Heart left ventricle (tissue), 16 donors: ENCODE data around the gene CHCHD6. TPM values are rescaled to one million over a fixed set of nuclear protein-coding genes. Genes with fewer than 3 reads are reported as not detected.

Source experiments
- ATAC-seq, 4 donors: fragments of 200-7000 bp; cut with Tn5 transposase; one replicate each; pipeline ENCODE4 v1.9.1; 2020 to 2022; ENCODE audit warnings: moderate library complexity in 4 of 4, mild to moderate bottlenecking in 3 of 4, moderate number of reproducible peaks in 1 of 4
- DNase-seq, 5 donors: peaks; one replicate each; pipeline ENCODE4 v3.0.0-alpha.2; 2020
- H3K27ac ChIP-seq, 12 donors: fragments of 200-600 bp; sonication (generic) in 4 of 12; one replicate each; pipeline versions ENCODE4 v1.5.0 to v1.8.0; 2016 to 2022; ENCODE audit warnings: mild to moderate bottlenecking in 2 of 12
- H3K27me3 ChIP-seq, 9 donors: fragments of 200-600 bp; sonication (generic) in 2 of 9; one replicate each; pipeline versions ENCODE4 v1.5.1 to v1.8.0; 2016 to 2022; ENCODE audit warnings: mild to moderate bottlenecking in 3 of 9
- H3K36me3 ChIP-seq, 9 donors: fragments of 200-600 bp; sonication (generic) in 2 of 9; one replicate each; pipeline versions ENCODE4 v1.5.0 to v1.8.0; 2018 to 2022; ENCODE audit warnings: mild to moderate bottlenecking in 2 of 9
- H3K4me1 ChIP-seq, 12 donors: fragments of 200-600 bp; sonication (generic) in 4 of 12; one replicate each; pipeline versions ENCODE4 v1.5.0 to v1.8.0; 2016 to 2022; ENCODE audit warnings: mild to moderate bottlenecking in 3 of 12
- H3K4me3 ChIP-seq, 12 donors: fragments of 200-600 bp; sonication (generic) in 4 of 12; one replicate each; pipeline versions ENCODE4 v1.5.0 to v1.8.0; 2017 to 2022; ENCODE audit warnings: mild to moderate bottlenecking in 9 of 12, moderate library complexity in 4 of 12
- H3K9me3 ChIP-seq, 12 donors: fragments of 200-600 bp; sonication (generic) in 4 of 12; one replicate each; pipeline versions ENCODE4 v1.5.0 to v1.8.0; 2016 to 2022; ENCODE audit warnings: mild to moderate bottlenecking in 1 of 12
- POLR2A ChIP-seq, 2 donors: fragments of 450-650 bp; IDR thresholded peaks; one replicate each; pipeline ENCODE4 v1.6.1; 2017; ENCODE audit warnings: antibody characterized with exemption in 2 of 2, mild to moderate bottlenecking in 2 of 2, moderate library complexity in 2 of 2
- WGBS, 4 donors: extraction: QIAGEN DNeasy Blood & Tissue Kit in 2 of 4; methylation state at CpG; one replicate each; pipeline versions ENCODE4 v1.1.5 to v1.1.7; 2013 to 2018; 5-methylcytosine and 5-hydroxymethylcytosine counted together
- intact Hi-C, 10 donors: fragments of 100-400 bp; cut with DNase I; formaldehyde crosslinking; loops; one replicate each; pipeline versions ENCODE4 v1.11.1 to v1.14.2; 2022
- polyA plus RNA-seq, 2 donors: library from polyadenylated mRNA; stranded (reverse); fragments of 200-250 nt; gene quantifications; one replicate each; pipeline ENCODE4 v1.2.3, GENCODE V29; 2013
- total RNA-seq, 9 donors: library from RNA; depleted of rRNA in 2 of 9; stranded (reverse); fragments of >200 nt in 2 of 9; fragmentation: NEBNext Ultra II Directional in 3 of 9; extraction: Animal tissue kit (Norgen Biotek cat#: 25700) in 3 of 9; gene quantifications; one replicate each; pipeline versions ENCODE4 v1.1.0 to v1.2.4, GENCODE V29; 2016 to 2023
- TF ChIP-seq, protein P1 (sequence below), 12 donors: fragments of 200-600 bp; sonication (generic) in 4 of 12; IDR thresholded peaks; one replicate each; pipeline versions ENCODE4 v1.5.0 to v1.8.0; 2018 to 2022; ENCODE audit warnings: antibody characterized with exemption in 12 of 12, mild to moderate bottlenecking in 5 of 12
- donor health status: ischemic (EF 13 %, LVEDD 7.1; RV severe dilation, severe dysfunction).
- donor health status: healthy with polysubstance abuse.
- donor health status: DM: no; HTN: yes; CAD: no.
- donor health status: DM: no; HTN: no; CAD: no.
- donor health status: ischemic (EF 25% LVEDD 6.9; RV normal size, moderate dysfunction).
- donor health status: ischemic (EF 25% LVEDD 5.7; RV mildly dilated, moderate dysfunction).
- donor health status: healthy.
- donor health status: DM: yes; HTN: yes; CAD: no.
- donor health status: ischemic (EF 35%, LVEDD 5.7; RV mildly dilated, moderate dysfunction).
- donor health status: nonischemic (EF 11% LVEDD 7.7; RV severe dilation, severe dysfunction).
- donor health status: DM: yes; HTN: yes; CAD: no.
- donor health status: PGD.
- donor health status: ischemic (EF 29% LVEDD 5.4; RV normal size, mild dysfunction).
- donor health status: nonischemic (EF 23%, LVEDD 6.1; RV moderate dilation, normal function).

Gene CHCHD6
- total and polyA plus RNA-seq, 11 donors, result 7.7 to 29.3 (median 11.6) TPM

DNA sequence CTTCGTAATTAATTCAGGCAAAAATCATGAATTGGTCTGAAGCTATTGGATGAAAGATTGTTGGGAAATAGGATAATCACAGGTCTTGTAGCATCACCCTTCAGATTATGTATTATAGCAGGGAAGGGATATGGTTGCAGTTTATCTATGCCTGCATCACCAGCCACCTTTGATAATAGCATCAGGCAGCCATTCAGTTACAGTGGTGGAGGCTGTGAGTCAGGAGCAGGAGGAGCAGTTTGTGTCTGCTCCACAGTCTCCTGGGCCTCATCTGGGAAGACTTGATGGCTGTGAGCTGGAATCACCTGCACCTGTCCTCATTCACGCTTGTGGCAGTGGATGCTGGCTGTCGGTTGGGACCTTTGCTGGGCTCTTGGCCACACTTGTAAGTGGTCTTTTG lies 174.6 kb downstream of the CHCHD6 start:
- no peak overlapping the region for H3K27ac ChIP-seq
- intact Hi-C loops, result no loop called here
- no peak overlapping the region for H3K4me3 ChIP-seq
- no peaks in the 10 kb centered on the region for H3K36me3 ChIP-seq
- no peak for TF ChIP-seq POLR2A (IDR thresholded peaks at IDR 0.05)
- TF ChIP-seq, protein P1, sequence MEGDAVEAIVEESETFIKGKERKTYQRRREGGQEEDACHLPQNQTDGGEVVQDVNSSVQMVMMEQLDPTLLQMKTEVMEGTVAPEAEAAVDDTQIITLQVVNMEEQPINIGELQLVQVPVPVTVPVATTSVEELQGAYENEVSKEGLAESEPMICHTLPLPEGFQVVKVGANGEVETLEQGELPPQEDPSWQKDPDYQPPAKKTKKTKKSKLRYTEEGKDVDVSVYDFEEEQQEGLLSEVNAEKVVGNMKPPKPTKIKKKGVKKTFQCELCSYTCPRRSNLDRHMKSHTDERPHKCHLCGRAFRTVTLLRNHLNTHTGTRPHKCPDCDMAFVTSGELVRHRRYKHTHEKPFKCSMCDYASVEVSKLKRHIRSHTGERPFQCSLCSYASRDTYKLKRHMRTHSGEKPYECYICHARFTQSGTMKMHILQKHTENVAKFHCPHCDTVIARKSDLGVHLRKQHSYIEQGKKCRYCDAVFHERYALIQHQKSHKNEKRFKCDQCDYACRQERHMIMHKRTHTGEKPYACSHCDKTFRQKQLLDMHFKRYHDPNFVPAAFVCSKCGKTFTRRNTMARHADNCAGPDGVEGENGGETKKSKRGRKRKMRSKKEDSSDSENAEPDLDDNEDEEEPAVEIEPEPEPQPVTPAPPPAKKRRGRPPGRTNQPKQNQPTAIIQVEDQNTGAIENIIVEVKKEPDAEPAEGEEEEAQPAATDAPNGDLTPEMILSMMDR (IDR thresholded peaks at IDR 0.05), result no peak
- 91 to 99% (median 95%) methylated on average over 3 of the region's 3 CpGs for WGBS, 4 donors
- no peak for DNase-seq
- H3K4me1 ChIP-seq, result peaks cover 0 to 4% (median 0%) of the 10 kb centered on the region in 12 donors
- H3K9me3 ChIP-seq, result no peaks in the 10 kb centered on the region
- no peaks in the 10 kb centered on the region for H3K27me3 ChIP-seq
- no peak for ATAC-seq

- no peaks in the 10 kb centered on the region for H3K27me3 ChIP-seq
- no peaks in the 10 kb centered on the region for H3K9me3 ChIP-seq
- DNase-seq (no peak), ATAC-seq (no peak)
- WGBS, 4 donors, result 89 to 94% (median 91%) methylated on average over 3 of the region's 3 CpGs
- no peak overlapping the region for H3K4me3 ChIP-seq
- no peak for TF ChIP-seq POLR2A (IDR thresholded peaks at IDR 0.05)
- no peak overlapping the region for H3K27ac ChIP-seq
- peaks cover 0 to 2% (median 0%) of the 10 kb centered on the region in 12 donors for H3K4me1 ChIP-seq
- intact Hi-C loops, result no loop called here
- no peaks in the 10 kb centered on the region for H3K36me3 ChIP-seq
Observed at GRCh38 chr3:126880901-126881300, 176.9 kb downstream of the CHCHD6 start.

DNA sequence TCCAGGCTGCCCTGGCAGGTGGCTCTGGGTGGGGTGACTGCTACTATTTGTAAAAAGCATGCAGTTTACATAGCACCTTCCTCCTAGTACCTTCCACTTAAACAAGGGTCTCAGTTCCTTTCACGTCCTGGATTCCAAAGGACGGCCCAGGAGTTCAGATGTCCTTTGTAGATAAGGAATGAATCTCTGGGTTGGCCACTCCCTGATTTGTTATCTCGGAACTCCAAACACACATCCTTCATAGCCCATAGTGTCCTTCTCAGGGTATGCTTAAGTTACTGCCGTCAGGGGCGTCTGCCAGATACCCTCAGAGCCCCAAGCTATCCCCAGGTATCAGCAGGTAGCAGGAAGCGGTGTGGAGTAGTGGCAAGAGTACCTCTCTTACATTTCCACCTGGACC lies 177.8 kb downstream of the CHCHD6 start:
- TF ChIP-seq, protein P1 (IDR thresholded peaks at IDR 0.05), result no peak
- TF ChIP-seq POLR2A (IDR thresholded peaks at IDR 0.05), result no peak
- Histone ChIP-seq H3K4me3 (no peak overlapping the region), H3K36me3 (no peaks in the 10 kb centered on the region), H3K27ac (no peak overlapping the region), H3K4me1 (no peaks in the 10 kb centered on the region), H3K27me3 (no peaks in the 10 kb centered on the region), H3K9me3 (no peaks in the 10 kb centered on the region)
- 94 to 96% (median 94%) methylated on average over 6 of the region's 6 CpGs for WGBS, 4 donors
- no peak for DNase-seq
- intact Hi-C loops, result no loop called here
- ATAC-seq, result no peak

DNA sequence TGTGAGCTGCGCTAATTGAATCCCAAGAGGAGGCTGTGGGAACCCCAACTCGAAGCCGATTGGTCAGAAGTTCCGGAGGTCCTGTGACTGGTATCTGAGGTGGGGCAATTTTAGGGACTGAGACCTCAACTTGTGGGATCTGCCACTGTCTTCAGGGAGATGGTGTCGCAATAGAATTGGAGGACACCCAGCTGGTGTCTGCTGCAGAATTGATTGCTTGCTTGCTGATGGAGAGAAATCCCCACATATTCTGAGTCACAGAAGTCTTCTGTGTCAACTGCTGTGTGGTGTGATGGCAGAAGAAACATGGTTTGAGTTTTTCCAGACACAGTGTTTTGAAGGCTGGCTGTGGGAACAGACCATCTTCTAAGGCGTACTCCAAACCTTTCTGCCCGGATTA lies 179.2 kb downstream of the CHCHD6 start:
- 87 to 93% (median 92%) methylated on average over 7 of the region's 7 CpGs for WGBS, 4 donors
- H3K4me1 ChIP-seq, result peaks cover 0 to 5% (median 0%) of the 10 kb centered on the region in 12 donors
- DNase-seq (no peak), ATAC-seq (peak in 1 of 4 donors; percentile 14)
- no peaks in the 10 kb centered on the region for H3K27me3 ChIP-seq
- no peaks in the 10 kb centered on the region for H3K9me3 ChIP-seq
- TF ChIP-seq, protein P1 (IDR thresholded peaks at IDR 0.05), result no peak
- no peak for TF ChIP-seq POLR2A (IDR thresholded peaks at IDR 0.05)
- H3K36me3 ChIP-seq, result no peaks in the 10 kb centered on the region
- H3K4me3 ChIP-seq, result no peak overlapping the region
- intact Hi-C loops, result no loop called here
- H3K27ac ChIP-seq, result no peak overlapping the region

- DNase-seq (no peak), ATAC-seq (no peak)
- no peak overlapping the region for H3K4me3 ChIP-seq
- 55 to 68% (median 65%) methylated on average over 1 of the region's 1 CpG for WGBS, 4 donors
- H3K36me3 ChIP-seq, result no peaks in the 10 kb centered on the region
- peaks cover 0 to 5% (median 0%) of the 10 kb centered on the region in 12 donors for H3K4me1 ChIP-seq
- H3K27me3 ChIP-seq, result no peaks in the 10 kb centered on the region
- intact Hi-C loops, result no loop called here
- H3K27ac ChIP-seq, result no peak overlapping the region
- TF ChIP-seq POLR2A (IDR thresholded peaks at IDR 0.05), result no peak
- TF ChIP-seq, protein P1 (IDR thresholded peaks at IDR 0.05), result no peak
- H3K9me3 ChIP-seq, result no peaks in the 10 kb centered on the region
Observed at GRCh38 chr3:126885425-126885824, 181.4 kb downstream of the CHCHD6 start.
